Epithelial cell of esophagus (primary cell): Measurements from ENCODE around the gene TMEM200B.

Experiments used
- DNase-seq: peaks from one replicate; pipeline ENCODE4 v3.0.0; 2010; ENCODE audit warnings: low read depth
- H3K4me3 ChIP-seq: 2 replicates; pipeline ENCODE4 v1.5.1; 2011; ENCODE audit warnings: mild to moderate bottlenecking, low read length, control low read depth
- CTCF ChIP-seq: IDR thresholded peaks from 2 replicates; pipeline ENCODE4 v1.5.1; 2011; ENCODE audit warnings: low read depth, mild to moderate bottlenecking, low read length, control low read depth, inconsistent platforms; ENCODE audit not compliant: insufficient read depth; ENCODE audit errors: missing control alignments

Gene TMEM200B

DNA sequence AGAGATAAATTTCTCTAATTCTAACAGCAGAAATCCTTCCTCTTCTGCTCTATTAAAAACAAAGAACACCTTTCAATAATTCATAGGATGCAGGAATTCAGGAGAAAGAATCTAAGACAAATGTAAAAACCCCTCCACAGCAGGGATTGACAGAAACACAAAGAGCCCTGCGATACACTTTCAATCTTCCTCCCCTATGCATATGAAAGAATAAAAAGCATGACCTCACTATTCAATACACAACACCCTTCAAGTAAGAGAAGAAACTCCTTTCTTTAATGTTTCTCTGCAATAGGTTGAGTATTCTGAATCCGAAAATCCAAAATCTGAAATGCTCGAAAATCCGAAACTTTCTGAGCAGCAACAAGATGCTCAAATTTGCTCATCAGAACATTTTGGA lies 40.9 kb upstream of the TMEM200B start:
- DNase-seq, result no peak
- no peak for TF ChIP-seq CTCF
- no peak overlapping the region for H3K4me3 ChIP-seq

DNA sequence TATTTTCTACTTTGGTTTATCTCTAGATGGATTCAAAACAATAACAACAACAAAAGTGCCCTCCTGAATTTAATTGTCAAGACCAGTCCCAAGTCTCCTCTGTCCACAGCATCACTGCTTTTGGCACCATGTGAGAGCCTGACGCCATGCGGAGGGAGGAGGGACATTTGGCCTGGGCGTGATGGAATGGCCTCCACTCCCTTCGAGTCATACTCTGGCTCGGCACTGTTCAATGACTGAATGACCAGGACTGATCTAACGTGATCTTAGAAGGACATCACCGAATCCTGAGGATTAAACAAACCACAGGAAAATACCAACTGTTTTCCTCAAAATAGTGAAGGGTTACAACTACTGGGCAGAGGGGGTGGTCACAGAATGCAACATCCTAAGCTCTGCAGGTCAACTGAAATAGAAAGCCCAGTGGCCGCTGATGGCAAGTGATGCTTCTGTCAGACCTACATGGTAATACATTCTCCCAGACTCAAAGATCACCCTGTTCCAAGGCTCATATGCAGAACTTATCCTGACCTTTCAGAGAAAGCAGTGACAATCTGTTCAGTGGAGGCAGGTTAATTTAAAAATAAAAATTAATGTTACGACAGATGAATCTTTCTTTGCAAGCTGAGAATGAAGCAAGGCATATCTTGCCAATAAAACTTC lies 38.9 kb upstream of the TMEM200B start:
- no peak for TF ChIP-seq CTCF
- H3K4me3 ChIP-seq, result no peak overlapping the region
- DNase-seq, result no peak

GRCh38 chr1:29162025-29162424 lies 38.3 kb upstream of the TMEM200B start:
- no peak for DNase-seq
- no peak for TF ChIP-seq CTCF
- H3K4me3 ChIP-seq, result no peak overlapping the region

DNA sequence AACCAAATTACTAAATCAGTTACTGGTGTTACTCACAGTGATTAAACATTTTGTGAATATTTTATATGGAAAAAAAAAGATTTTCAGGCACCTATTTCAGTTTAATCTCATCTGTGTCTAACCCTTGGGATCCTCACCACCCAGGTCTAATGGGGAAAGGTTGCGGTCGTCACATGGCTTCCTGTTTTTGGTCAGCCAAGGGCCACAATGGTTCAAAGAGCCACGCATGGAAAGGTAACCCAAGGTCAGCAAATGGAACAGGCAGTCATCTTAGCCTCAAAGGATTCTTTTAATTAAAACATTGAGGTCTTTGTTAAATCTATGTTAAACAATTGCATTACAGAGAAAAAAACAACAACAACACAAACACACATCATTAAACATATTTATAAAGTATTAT lies 36.1 kb upstream of the TMEM200B start:
- H3K4me3 ChIP-seq, result no peak overlapping the region
- TF ChIP-seq CTCF, result no peak

DNA sequence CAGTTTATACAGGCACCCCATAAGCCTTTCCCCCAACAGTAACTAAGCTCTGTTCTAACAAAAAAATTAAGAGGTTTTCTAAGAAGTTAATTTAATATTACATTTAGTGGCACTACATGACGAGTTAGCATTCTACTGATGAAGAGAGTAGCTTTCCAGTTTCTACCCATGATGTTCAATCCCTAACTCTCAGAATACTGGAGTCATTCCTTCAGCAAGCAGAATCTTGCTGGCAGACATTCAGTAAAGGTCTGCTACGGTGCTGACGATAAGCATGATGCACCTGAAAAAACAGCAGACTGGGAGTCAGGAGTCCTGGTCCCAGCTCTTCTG lies 33.5 kb upstream of the TMEM200B start:
- no peak for TF ChIP-seq CTCF
- DNase-seq, result no peak

More for the DNA sequence above, 36.1 kb upstream of the TMEM200B start:
- no peak for DNase-seq

DNA sequence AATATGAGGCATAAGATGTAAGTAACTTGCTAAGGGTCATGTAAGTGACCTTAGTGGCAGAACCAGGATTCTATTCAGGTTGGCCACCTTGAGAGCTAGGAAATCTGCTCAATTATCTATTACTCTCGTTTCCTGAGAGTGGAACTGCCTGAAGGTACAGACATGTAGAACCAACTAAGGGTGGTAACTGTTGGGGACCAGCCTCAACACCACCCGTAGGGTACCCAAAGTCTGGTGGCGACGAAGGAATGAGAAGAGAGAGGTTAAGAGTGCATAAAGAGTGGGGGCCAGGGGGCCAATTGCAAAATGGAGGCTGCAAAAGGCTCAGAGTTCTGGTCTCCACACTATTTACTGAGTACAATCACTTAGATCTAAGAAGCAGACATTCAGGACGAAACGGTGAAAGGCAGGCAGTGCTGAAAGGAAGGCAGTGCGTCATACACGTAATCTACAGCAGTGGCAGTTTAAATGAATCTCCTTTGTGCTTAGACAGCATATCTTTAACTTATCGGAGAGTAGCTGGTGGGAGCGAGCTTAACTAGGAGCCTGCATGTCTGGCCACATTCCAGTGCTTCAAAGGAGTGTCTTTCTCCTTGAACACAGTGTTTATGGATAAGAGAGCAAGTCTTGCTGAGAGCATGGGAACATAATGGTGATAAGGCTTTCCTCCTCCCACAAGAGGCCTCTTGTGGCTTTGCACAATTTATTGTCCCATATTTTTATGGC lies 33.0 kb upstream of the TMEM200B start:
- DNase-seq, result no peak
- no peak overlapping the region for H3K4me3 ChIP-seq

More for the DNA sequence above, 33.5 kb upstream of the TMEM200B start:
- H3K4me3 ChIP-seq, result no peak overlapping the region

More for the DNA sequence above, 33.0 kb upstream of the TMEM200B start:
- TF ChIP-seq CTCF, result no peak
